ENCODE data around the gene KRT32.

GRCh38 chr17:41442739-41443138 lies 24.4 kb downstream of the KRT32 start:
- no peak for TF ChIP-seq CTCF (IDR thresholded peaks at IDR 0.05)
- TF ChIP-seq POLR2AphosphoS5 (IDR thresholded peaks at IDR 0.05; ENCODE audit: low read depth, low read length), result no peak
- no peak for TF ChIP-seq REST (IDR thresholded peaks at IDR 0.05; ENCODE audit: insufficient read depth in 1 of 2, low read depth in 2 of 2, low read length in 1 of 2)
- TF ChIP-seq TCF7L2 (IDR thresholded peaks at IDR 0.05; ENCODE audit: low read depth, low read length), result no peak

Data from Panc1 (cell line).